Lung (tissue), 12 donors: Measurements from ENCODE around the gene HOXB13. TPM values are rescaled to one million over a fixed set of nuclear protein-coding genes. Genes with fewer than 3 reads are reported as not detected.

Experiments
- ATAC-seq: fragments of 200-7000 bp; cut with Tn5 transposase; one replicate; pipeline ENCODE4 v1.9.1; 2020; ENCODE audit warnings: moderate number of reproducible peaks; ENCODE audit not compliant: insufficient read depth, low FRiP score
- DNase-seq, 3 donors: peaks; one replicate each; pipeline ENCODE4 v3.0.0-alpha.2; 2013 to 2017
- H3K27ac ChIP-seq, 2 donors: one replicate each; pipeline ENCODE4 v1.5.1; 2013; ENCODE audit warnings: mild to moderate bottlenecking in 2 of 2, moderate library complexity in 2 of 2, control low read depth in 1 of 2, inconsistent platforms in 1 of 2, low read depth in 1 of 2, low read length in 1 of 2
- H3K27me3 ChIP-seq, 3 donors: one replicate each; pipeline ENCODE4 v1.5.1; 2013; ENCODE audit warnings: low read length in 2 of 3; ENCODE audit not compliant: control insufficient read depth in 3 of 3, insufficient read depth in 3 of 3
- H3K36me3 ChIP-seq, 4 donors: one replicate each; pipeline ENCODE4 v1.5.1; 2013; ENCODE audit warnings: low read length in 4 of 4, mild to moderate bottlenecking in 1 of 4, moderate library complexity in 1 of 4; ENCODE audit not compliant: control insufficient read depth in 4 of 4, insufficient read depth in 4 of 4
- H3K4me1 ChIP-seq, 5 donors: one replicate each; pipeline ENCODE4 v1.5.1; 2013; ENCODE audit warnings: low read length in 5 of 5, mild to moderate bottlenecking in 2 of 5, moderate library complexity in 1 of 5; ENCODE audit not compliant: control insufficient read depth in 5 of 5, insufficient read depth in 5 of 5
- H3K4me3 ChIP-seq: one replicate; pipeline ENCODE4 v1.5.1; 2013; ENCODE audit warnings: mild to moderate bottlenecking, control low read depth, moderate library complexity
- H3K9ac ChIP-seq, 2 donors: one replicate each; pipeline ENCODE4 v1.5.1; 2013; ENCODE audit warnings: low read length in 2 of 2, control low read depth in 1 of 2; ENCODE audit not compliant: insufficient read depth in 1 of 2
- H3K9me3 ChIP-seq, 4 donors: one replicate each; pipeline ENCODE4 v1.5.1; 2013; ENCODE audit warnings: low read length in 3 of 4, mild to moderate bottlenecking in 1 of 4, moderate library complexity in 1 of 4; ENCODE audit not compliant: control insufficient read depth in 4 of 4, insufficient read depth in 3 of 4
- WGBS, 2 donors: extraction: QIAGEN DNeasy Blood & Tissue Kit; methylation state at CpG; one replicate each; pipeline ENCODE4 v1.1.7; 2013; 5-methylcytosine and 5-hydroxymethylcytosine counted together
- polyA plus RNA-seq, 2 donors: library from polyadenylated mRNA; stranded (reverse); fragments of 200-250 nt; gene quantifications; one replicate each; pipeline ENCODE4 v1.2.1, GENCODE V29; 2013
- total RNA-seq, 2 donors: library from RNA; depleted of rRNA in 1 of 2; stranded (reverse); fragments of >200 nt in 1 of 2; gene quantifications; one replicate each; pipeline ENCODE4 v1.2.1, GENCODE V29; 2014 to 2021
- TF ChIP-seq, protein P1 (sequence below): IDR thresholded peaks from 2 replicates; pipeline ENCODE4 v1.5.1; 2012; ENCODE audit warnings: mild to moderate bottlenecking; ENCODE audit errors: control extremely low read depth, extremely low read depth
- donor health status: control.
- donor health status: control.
- donor health status: Bipolar disorder and iron deficiency.
- donor health status: healthy.
- donor health status: DM: yes; HTN: yes; CAD: no.

The HOXB13 gene
- total and polyA plus RNA-seq, 4 donors: not detected

DNA sequence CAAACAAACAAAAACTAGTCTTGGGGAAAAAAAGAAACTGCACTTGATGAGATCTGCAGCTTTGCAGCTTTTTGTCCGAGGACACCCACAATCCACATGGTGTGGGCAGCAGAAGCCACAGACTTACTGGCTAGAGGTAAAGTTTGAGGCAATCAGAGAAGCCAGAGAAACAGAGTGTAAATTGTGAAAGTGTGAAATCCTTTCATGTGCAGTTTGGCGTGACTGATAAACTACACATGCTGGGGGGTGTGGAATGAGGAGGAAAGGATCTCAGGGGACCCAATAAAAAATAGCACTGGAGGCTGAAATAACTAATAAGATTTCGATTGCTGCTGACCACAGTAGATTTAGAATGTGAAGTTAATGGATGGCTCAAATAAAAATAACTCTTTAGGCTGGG, 42.4 kb upstream of the HOXB13 start:
- no peak for DNase-seq
- WGBS, 2 donors: 59 to 61% methylated on average over 3 of the region's 3 CpGs

GRCh38 chr17:48769009-48769675, 40.6 kb upstream of the HOXB13 start:
- Histone ChIP-seq H3K4me3 (no peak overlapping the region), H3K4me1 (no peaks in the 10 kb centered on the region), H3K27ac (no peak overlapping the region), H3K9me3 (no peaks in the 10 kb centered on the region), H3K27me3 (peaks cover 0 to 16% (median 7%) of the 10 kb centered on the region in 3 donors), H3K36me3 (no peaks in the 10 kb centered on the region), H3K9ac (no peak overlapping the region)
- ATAC-seq: no peak
- DNase-seq: no peak
- TF ChIP-seq, protein P1, sequence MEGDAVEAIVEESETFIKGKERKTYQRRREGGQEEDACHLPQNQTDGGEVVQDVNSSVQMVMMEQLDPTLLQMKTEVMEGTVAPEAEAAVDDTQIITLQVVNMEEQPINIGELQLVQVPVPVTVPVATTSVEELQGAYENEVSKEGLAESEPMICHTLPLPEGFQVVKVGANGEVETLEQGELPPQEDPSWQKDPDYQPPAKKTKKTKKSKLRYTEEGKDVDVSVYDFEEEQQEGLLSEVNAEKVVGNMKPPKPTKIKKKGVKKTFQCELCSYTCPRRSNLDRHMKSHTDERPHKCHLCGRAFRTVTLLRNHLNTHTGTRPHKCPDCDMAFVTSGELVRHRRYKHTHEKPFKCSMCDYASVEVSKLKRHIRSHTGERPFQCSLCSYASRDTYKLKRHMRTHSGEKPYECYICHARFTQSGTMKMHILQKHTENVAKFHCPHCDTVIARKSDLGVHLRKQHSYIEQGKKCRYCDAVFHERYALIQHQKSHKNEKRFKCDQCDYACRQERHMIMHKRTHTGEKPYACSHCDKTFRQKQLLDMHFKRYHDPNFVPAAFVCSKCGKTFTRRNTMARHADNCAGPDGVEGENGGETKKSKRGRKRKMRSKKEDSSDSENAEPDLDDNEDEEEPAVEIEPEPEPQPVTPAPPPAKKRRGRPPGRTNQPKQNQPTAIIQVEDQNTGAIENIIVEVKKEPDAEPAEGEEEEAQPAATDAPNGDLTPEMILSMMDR: no peak
- 91 to 93% methylated on average over 5 of the region's 5 CpGs for WGBS, 2 donors

More for the DNA sequence above, 42.4 kb upstream of the HOXB13 start:
- no peak overlapping the region for H3K27ac ChIP-seq
- no peak for ATAC-seq
- H3K9ac ChIP-seq: no peak overlapping the region
- peaks cover 0 to 6% (median 0%) of the 10 kb centered on the region in 3 donors for H3K27me3 ChIP-seq
- no peak overlapping the region for H3K4me3 ChIP-seq
- TF ChIP-seq, protein P1: no peak
- H3K4me1 ChIP-seq: no peaks in the 10 kb centered on the region
- no peaks in the 10 kb centered on the region for H3K36me3 ChIP-seq
- no peaks in the 10 kb centered on the region for H3K9me3 ChIP-seq

GRCh38 chr17:48767263-48767774, 38.8 kb upstream of the HOXB13 start:
- Histone ChIP-seq H3K36me3 (no peaks in the 10 kb centered on the region), H3K27me3 (peaks cover 0 to 27% (median 15%) of the 10 kb centered on the region in 3 donors)
- DNase-seq: no peak

More at GRCh38 chr17:48767263-48767774, 38.8 kb upstream of the HOXB13 start:
- H3K27ac ChIP-seq: no peak overlapping the region
- TF ChIP-seq, protein P1: no peak
- H3K9me3 ChIP-seq: no peaks in the 10 kb centered on the region
- no peaks in the 10 kb centered on the region for H3K4me1 ChIP-seq
- 70% methylated on average over 4 of the region's 4 CpGs for WGBS, 2 donors
- no peak overlapping the region for H3K9ac ChIP-seq
- no peak overlapping the region for H3K4me3 ChIP-seq
- no peak for ATAC-seq
